Measurements from ENCODE around the gene DMKN. TPM values are rescaled to one million over a fixed set of nuclear protein-coding genes. Genes with fewer than 3 reads are reported as not detected.

DMKN gene
- total and polyA plus RNA-seq, 2 of the 8 experiments (the other 6 are each of a cell fraction or from before 2014, with no cell fraction given), result 290 to 330 TPM

DNA sequence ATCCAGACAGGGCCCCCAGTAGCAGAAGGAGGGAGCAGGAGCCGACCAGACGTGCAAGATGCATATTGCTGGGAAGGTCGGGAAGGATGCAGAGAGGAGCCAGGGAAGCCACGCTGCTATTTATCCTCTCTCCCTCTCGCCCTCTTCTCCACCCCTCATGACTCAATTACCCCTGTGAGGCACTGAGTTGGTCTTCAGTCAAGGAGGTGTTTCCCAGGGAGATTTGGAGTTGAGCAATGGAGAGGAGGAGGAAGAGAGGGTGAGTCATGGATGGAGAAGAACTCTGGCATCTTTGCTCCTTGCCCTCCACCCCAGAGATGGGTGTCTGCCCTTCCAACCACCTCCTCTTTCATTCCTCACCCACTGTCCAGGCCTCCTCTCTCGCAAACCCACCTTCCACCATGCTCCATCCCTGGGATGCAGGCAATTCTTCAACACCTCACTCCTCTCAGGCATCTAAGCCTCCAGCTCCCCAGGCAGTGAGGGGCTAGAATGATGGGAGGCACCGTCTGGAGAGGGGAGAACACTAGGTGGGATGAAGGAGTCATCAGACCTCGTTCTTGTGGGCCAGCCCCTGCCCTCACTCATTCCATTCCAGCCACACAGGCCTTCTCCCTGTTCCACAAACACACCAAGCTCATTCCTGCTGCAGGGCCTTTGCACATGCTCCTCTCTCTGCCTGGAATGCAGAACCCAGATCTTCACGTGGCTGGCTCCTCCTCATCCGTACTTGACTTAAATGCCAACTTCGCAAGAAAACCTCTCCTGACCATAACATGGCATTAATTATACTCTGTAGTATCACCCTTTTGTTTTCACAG, 15.0 kb upstream of the DMKN start, which contains the start of gene SBSN:
Gene SBSN, minus strand, starts transcription at position 94 of the 821 bp plus-strand sequence. Its CDS starts 30 bp downstream, at position 64.
- Histone ChIP-seq H3K36me3 (ENCODE audit: control insufficient read depth in 2 of 4, insufficient read depth in 4 of 4, low read length in 3 of 4) (no peaks in the 10 kb centered on the region), H4K20me1 (replicated peaks in 1 of 2; ENCODE audit: control insufficient read depth in 1 of 2, insufficient read depth in 2 of 2, low read length in 2 of 2) (no peaks in the 10 kb centered on the region), H3K23me2 (ENCODE audit: low read depth, low read length) (peaks cover 3% of the 10 kb centered on the region; the same call in 1 of the 2 replicates), H2BK20ac (ENCODE audit: low read length) (no peak within 1 kb of the TSS), H3K4me1 (replicated peaks in 1 of 4; ENCODE audit: control insufficient read depth in 3 of 4, insufficient read depth in 4 of 4, low read length in 3 of 4) (peaks cover 7 to 18% (median 11%) of the 10 kb centered on the region in 4 experiments), H3K27ac (ENCODE audit: low read depth, low read length) (no peak within 1 kb of the TSS), H3K14ac (ENCODE audit: insufficient read length) (no peak within 1 kb of the TSS), H3K9me3 (ENCODE audit: insufficient read depth in 2 of 2, low read depth in 1 of 2, low read length in 1 of 2) (no peaks in the 10 kb centered on the region), H4K5ac (ENCODE audit: insufficient read length, low read depth, low read length) (no peak within 1 kb of the TSS), H2BK12ac (ENCODE audit: low read depth, low read length) (no peak within 1 kb of the TSS), H2BK120ac (replicated peaks; ENCODE audit: low read depth, low read length) (no peak within 1 kb of the TSS), H3K56ac (replicated peaks; ENCODE audit: insufficient read length, low read depth, low read length) (no peak within 1 kb of the TSS), H4K8ac (ENCODE audit: extremely low read depth, insufficient read depth, low read length) (no peak within 1 kb of the TSS), H3K9ac (replicated peaks in 1 of 4; ENCODE audit: extremely low read depth in 1 of 4, low read depth in 3 of 4, low read length in 3 of 4) (no peak within 1 kb of the TSS), H3K18ac (ENCODE audit: extremely low read depth, low read length) (no peak within 1 kb of the TSS; the same call in 1 of the 2 replicates), H3K27me3 (replicated peaks in 1 of 4; ENCODE audit: control insufficient read depth in 3 of 4, extremely low read depth in 1 of 4, insufficient read depth in 3 of 4, low read length in 3 of 4) (peaks cover 0 to 17% (median 11%) of the 10 kb centered on the region in 4 experiments; a peak in 6 of 7 replicates), H3K23ac (ENCODE audit: insufficient read length) (no peak within 1 kb of the TSS), H3K79me2 (ENCODE audit: control insufficient read depth in 1 of 2, insufficient read depth in 2 of 2, low read length in 2 of 2) (no peaks in the 10 kb centered on the region), H3K4me2 (ENCODE audit: insufficient read depth in 1 of 2, low read depth in 2 of 2, low read length in 2 of 2) (no peak within 1 kb of the TSS), H3K79me1 (ENCODE audit: low read depth, low read length) (no peaks in the 10 kb centered on the region), H2BK5ac (ENCODE audit: low read depth, low read length) (no peak within 1 kb of the TSS), H3K4me3 (ENCODE audit: extremely low read depth in 1 of 4, insufficient read depth in 2 of 4, low read depth in 3 of 4, low read length in 4 of 4) (no peak within 1 kb of the TSS), H2AFZ (ENCODE audit: low read length) (no peak within 1 kb of the TSS), H2BK15ac (ENCODE audit: low read length) (no peak within 1 kb of the TSS), H4K91ac (replicated peaks; ENCODE audit: insufficient read length, low read length) (no peak within 1 kb of the TSS), H3K4ac (replicated peaks; ENCODE audit: insufficient read length, low read depth, low read length) (no peak within 1 kb of the TSS), H2AK5ac (ENCODE audit: low read depth, low read length) (no peak within 1 kb of the TSS)
- DNase-seq (ENCODE audit: low read depth in 1 of 2, low spot score in 2 of 2) (no peak), FAIRE-seq (no peak)
- POLR2A ChIA-PET (ENCODE audit: partially characterized antibody), result interaction anchor here (1.3 to 1.6 kb wide), 2 partner anchors 15 to 18 kb away, joined by 3 to 4 read pairs; no protein-coding TSS in a partner anchor
- TF ChIP-seq HDAC2 (IDR thresholded peaks at IDR 0.05; ENCODE audit: borderline replicate concordance in 1 of 2, low read depth in 2 of 2, low read length in 2 of 2) (no peak), POLR2A (IDR thresholded peaks at IDR 0.05; ENCODE audit: control extremely low read depth in 1 of 2, low read depth in 2 of 2, low read length in 2 of 2) (no peak), ZNF274 (IDR thresholded peaks at IDR 0.05; ENCODE audit: borderline replicate concordance, extremely low read depth, low read length) (no peak), POU5F1 (IDR thresholded peaks at IDR 0.05; ENCODE audit: low read depth, low read length) (no peak), RBBP5 (IDR thresholded peaks at IDR 0.05; ENCODE audit: borderline replicate concordance, low read depth, low read length) (no peak), TEAD4 (IDR thresholded peaks at IDR 0.05; ENCODE audit: low read depth, low read length) (no peak), TCF12 (IDR thresholded peaks at IDR 0.05; ENCODE audit: low read depth, low read length) (no peak), BCL11A (IDR thresholded peaks at IDR 0.05; ENCODE audit: low read depth in 2 of 2, low read length in 2 of 2) (no peak)
- TF ChIP-seq, protein P1, sequence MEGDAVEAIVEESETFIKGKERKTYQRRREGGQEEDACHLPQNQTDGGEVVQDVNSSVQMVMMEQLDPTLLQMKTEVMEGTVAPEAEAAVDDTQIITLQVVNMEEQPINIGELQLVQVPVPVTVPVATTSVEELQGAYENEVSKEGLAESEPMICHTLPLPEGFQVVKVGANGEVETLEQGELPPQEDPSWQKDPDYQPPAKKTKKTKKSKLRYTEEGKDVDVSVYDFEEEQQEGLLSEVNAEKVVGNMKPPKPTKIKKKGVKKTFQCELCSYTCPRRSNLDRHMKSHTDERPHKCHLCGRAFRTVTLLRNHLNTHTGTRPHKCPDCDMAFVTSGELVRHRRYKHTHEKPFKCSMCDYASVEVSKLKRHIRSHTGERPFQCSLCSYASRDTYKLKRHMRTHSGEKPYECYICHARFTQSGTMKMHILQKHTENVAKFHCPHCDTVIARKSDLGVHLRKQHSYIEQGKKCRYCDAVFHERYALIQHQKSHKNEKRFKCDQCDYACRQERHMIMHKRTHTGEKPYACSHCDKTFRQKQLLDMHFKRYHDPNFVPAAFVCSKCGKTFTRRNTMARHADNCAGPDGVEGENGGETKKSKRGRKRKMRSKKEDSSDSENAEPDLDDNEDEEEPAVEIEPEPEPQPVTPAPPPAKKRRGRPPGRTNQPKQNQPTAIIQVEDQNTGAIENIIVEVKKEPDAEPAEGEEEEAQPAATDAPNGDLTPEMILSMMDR (IDR thresholded peaks at IDR 0.05; ENCODE audit: control extremely low read depth in 1 of 3, insufficient read depth in 1 of 3, low read depth in 1 of 3, low read length in 3 of 3), result no peak
- CTCF ChIA-PET (ENCODE audit: partially characterized antibody), result interaction anchor here (1.8 to 2.9 kb wide), 2 partner anchors 18 to 33 kb away, joined by 6 to 14 read pairs; no protein-coding TSS in a partner anchor
- 84% methylated on average over 11 of the region's 11 CpGs; no CpG with 5 or more reads in 1 of the 2 experiments for WGBS, 2 experiments (ENCODE audit: extremely low coverage in 1 of 2, insufficient coverage in 1 of 2, insufficient read length in 1 of 2, insufficient replicate concordance in 2 of 2, low coverage in 1 of 2, low lambda C conversion rate in 2 of 2, missing lambda C conversion rate in 1 of 2)

Measured in H1 (cell line).